ENCODE measurements around the gene IZUMO4.

- no peak for TF ChIP-seq EZH2 (IDR thresholded peaks at IDR 0.05; ENCODE audit: borderline replicate concordance, low read length)
- no peak for TF ChIP-seq CTCF (conservative IDR thresholded peaks at IDR 0.05 in 1 of 2, IDR thresholded peaks at IDR 0.05 in 1 of 2; ENCODE audit: extremely low read depth in 1 of 2, insufficient read depth in 1 of 2, low read depth in 1 of 2, low read length in 2 of 2)
Measured at GRCh38 chr19:2115911-2116426, 19.3 kb downstream of the IZUMO4 start.
